ENCODE results near the gene TRIO. TPM values are rescaled to one million over a fixed set of nuclear protein-coding genes. Genes with fewer than 3 reads are reported as not detected.

The TRIO gene
- total and polyA plus RNA-seq, 2 of the 8 experiments (the other 6 are each of a cell fraction or from before 2014, with no cell fraction given), result 35.1 to 69.1 TPM

- TF ChIP-seq JUN (IDR thresholded peaks at IDR 0.05; ENCODE audit: low read depth, low read length), result no peak
- TF ChIP-seq CTBP2 (IDR thresholded peaks at IDR 0.05; ENCODE audit: borderline replicate concordance, insufficient read depth, insufficient read length, low read length), result no peak
- TF ChIP-seq BCL11A (IDR thresholded peaks at IDR 0.05; ENCODE audit: low read depth in 2 of 2, low read length in 2 of 2), result no peak
- no peak for TF ChIP-seq EP300 (IDR thresholded peaks at IDR 0.05; ENCODE audit: borderline replicate concordance in 1 of 2, low read depth in 2 of 2, low read length in 2 of 2)
- TF ChIP-seq RXRA (IDR thresholded peaks at IDR 0.05; ENCODE audit: insufficient read depth, low read depth, low read length), result 0 out of 2 replicates have a peak, but pooled peaks have one; percentile 61
- no peak; the same call in 1 of the 2 replicates for TF ChIP-seq CREB1 (IDR thresholded peaks at IDR 0.05)
- TF ChIP-seq SIRT6 (IDR thresholded peaks at IDR 0.05; ENCODE audit: low read length), result no peak
- TF ChIP-seq USF2 (IDR thresholded peaks at IDR 0.05; ENCODE audit: low read length), result no peak
- TF ChIP-seq RAD21 (IDR thresholded peaks at IDR 0.05 in 1 of 2, conservative IDR thresholded peaks at IDR 0.05 in 1 of 2; ENCODE audit: low read depth in 2 of 2, low read length in 2 of 2), result peak; percentile 77 to 81
- no peak for TF ChIP-seq HDAC6 (IDR thresholded peaks at IDR 0.05; ENCODE audit: low read depth, low read length)
- TF ChIP-seq SP2 (IDR thresholded peaks at IDR 0.05; ENCODE audit: low read length), result no peak
- no peak for TF ChIP-seq KDM5A (IDR thresholded peaks at IDR 0.05; ENCODE audit: low read length)
- no peak for TF ChIP-seq MAX (IDR thresholded peaks at IDR 0.05)
- no peak for TF ChIP-seq TAF7 (optimal IDR thresholded peaks at IDR 0.05; ENCODE audit: borderline replicate concordance, low read depth, low read length)
- TF ChIP-seq CTCF (IDR thresholded peaks at IDR 0.05; ENCODE audit: control extremely low read depth in 1 of 3, insufficient read depth in 1 of 3, low read depth in 1 of 3, low read length in 3 of 3), result peak in 2 of 3 experiments; percentile 66 to 73; a peak in 3 of 4 replicates
- no peak for TF ChIP-seq BACH1 (IDR thresholded peaks at IDR 0.05; ENCODE audit: low read length)
- TF ChIP-seq JUND (IDR thresholded peaks at IDR 0.05; ENCODE audit: low read length), result no peak
- TF ChIP-seq CBX5 (IDR thresholded peaks at IDR 0.05; ENCODE audit: low read depth, low read length), result no peak
Measured at GRCh38 chr5:14270209-14270702, 127.1 kb downstream of the TRIO start (continued).
